AML-193 (cell line): ENCODE measurements around the gene SPRR2D.
"Not testable (repeated sequence)": the region's sequence is repeated elsewhere in the genome, so short reads cannot be mapped to it uniquely, and the experiment has no call there.

Experiments
- DNase-seq, 2 experiments: peaks; one replicate each; lab custom pipeline; 2025; lab: John Stamatoyannopoulos, UW

The SPRR2D gene

GRCh38 chr1:153040950-153041631, at the start of gene SPRR2D:
Gene SPRR2D (minus strand): TSS chr1:153041120. CDS start chr1:153040346, 774 bp downstream.
- no peak for DNase-seq

DNA sequence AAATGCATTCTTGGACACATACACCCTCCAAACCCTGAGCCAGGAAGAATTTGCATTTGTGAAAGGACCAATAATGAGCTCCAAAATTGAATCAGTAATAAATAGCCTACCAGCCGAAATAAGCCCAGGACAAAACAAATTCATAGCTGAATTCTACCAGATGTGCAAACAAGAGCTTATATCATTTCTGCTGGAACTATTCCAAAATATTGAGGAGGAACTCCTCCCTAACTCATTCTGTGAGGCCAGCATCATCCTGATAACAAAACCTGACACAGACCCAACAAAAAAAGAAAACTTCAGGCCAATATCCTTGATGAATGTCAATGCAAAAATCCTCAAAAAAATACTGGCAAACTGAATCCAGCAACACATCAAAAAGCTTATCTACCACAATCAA, 46.7 kb upstream of the SPRR2D start:
- no peak for DNase-seq

GRCh38 chr1:153081736-153082135, 40.8 kb upstream of the SPRR2D start:
- no peak for DNase-seq

DNA sequence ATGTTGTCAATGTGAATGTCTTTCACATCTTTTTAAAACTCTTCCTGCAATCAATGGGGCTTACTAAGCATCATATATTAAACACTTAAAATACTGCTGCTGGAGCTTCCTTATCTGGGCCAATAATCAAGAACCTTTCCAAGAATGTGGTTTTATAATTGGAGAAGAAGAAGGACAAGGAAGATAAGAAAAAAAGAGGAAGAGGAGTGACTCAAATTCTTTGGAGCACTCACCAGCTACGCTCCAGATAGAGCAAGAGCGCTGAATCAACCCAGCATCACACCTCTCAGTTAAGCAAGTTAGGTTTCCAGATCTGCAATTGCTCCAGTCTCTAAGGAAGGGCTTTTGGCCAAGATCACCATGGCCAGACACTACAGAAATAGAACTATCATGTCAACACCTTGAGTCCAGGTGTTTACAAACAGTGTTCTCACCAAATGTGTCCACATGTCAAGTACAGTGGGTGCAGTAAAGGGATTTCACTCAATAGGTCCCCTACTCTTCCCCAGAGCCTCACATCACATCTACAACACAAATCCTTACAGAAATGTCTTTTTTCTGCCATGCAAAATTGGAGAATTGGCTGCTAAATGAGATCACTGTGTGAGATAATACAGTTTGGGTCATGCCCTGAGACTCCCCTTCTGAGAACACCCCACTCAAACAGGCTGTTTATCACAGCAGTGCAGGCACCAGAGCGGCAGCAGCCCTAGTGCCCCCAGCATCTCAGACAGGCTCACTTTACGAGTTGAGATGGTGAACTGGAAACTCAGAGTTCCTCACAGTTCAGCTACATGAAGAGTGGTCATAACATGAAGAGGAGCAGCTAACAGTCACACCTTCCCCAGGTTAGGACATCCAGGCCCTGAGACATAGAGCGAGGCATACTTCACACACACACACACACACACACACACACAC, 32.1 kb upstream of the SPRR2D start:
- no peak for DNase-seq

- no peak for DNase-seq
Measured at GRCh38 chr1:153071511-153071910, 30.6 kb upstream of the SPRR2D start, which contains the start of gene SPRR2B. Gene SPRR2B (minus strand): TSS chr1:153071611. CDS start chr1:153070839, 772 bp downstream.

DNA sequence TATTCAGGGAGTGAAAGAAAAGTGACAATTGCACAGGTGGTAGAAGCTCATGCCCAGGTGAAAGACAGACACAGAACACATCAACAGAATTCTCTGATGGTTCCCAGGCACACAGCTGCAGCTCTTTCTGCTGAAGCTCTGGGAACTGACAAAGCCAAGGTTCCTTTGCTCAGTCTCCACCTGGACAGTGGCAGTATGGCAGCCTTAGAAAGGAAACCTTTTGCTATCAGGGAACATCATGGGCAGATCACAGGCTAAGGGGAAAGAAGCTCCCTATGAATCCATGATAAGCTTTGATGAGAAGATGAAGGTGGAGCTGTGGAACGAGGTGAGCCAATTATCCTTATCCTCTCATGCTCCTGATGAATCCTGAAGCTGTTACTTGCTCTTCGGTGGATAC, 29.3 kb upstream of the SPRR2D start:
- DNase-seq = no peak

- no peak for DNase-seq
Measured at GRCh38 chr1:153058826-153059784, 18.2 kb upstream of the SPRR2D start.

DNA sequence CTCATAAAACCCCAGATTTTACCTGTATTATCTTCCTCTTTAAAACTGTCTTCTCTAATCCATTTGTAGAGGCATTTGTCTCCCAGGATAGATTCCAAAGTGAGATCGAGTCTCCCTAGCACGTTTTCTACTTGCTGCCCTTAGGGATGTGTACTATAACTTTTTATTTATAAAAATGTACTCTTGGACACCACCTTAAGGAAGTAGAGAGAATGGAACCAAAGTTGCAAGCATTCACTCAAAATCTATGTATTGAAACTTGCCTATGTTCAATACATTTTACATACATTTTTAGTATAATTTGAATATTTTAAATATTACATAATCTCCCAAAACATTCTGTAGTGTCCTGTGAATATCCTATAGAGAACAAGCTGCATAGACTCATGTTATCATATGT, 17.2 kb upstream of the SPRR2D start:
- DNase-seq = no peak

- no peak for DNase-seq
Measured at GRCh38 chr1:153057375-153057774, 16.5 kb upstream of the SPRR2D start, which contains the start of gene SPRR2A. Gene SPRR2A (minus strand): TSS chr1:153057512. CDS start chr1:153056735, 777 bp downstream.

GRCh38 chr1:153056111-153056510, 15.2 kb upstream of the SPRR2D start:
- not testable (repeated sequence) for DNase-seq

- no peak for DNase-seq
Measured at GRCh38 chr1:153049211-153049610, 8.3 kb upstream of the SPRR2D start.

DNA sequence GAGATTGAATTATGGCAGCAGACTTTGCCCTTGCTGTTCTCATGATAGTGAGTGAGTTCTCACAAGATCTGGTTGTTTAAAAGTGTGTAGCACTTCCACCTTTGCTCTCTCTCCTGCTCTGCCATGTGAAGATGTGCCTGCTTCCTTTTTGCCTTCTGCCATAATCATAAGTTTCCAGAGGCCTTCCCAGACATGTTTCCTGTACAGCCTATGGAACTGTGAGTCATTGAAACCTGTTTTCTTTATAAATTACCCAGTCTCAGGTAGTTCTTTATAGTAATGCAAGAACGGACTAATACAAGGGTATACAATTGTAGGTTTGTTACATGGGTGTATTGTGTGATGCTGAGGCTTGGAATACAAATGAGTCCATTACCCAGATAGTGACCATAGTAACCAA, 5.7 kb downstream of the SPRR2D start:
- no peak for DNase-seq

- no peak for DNase-seq
Measured at GRCh38 chr1:153032677-153033308, 8.1 kb downstream of the SPRR2D start.

GRCh38 chr1:153032073-153032472, 8.8 kb downstream of the SPRR2D start:
- DNase-seq = no peak

DNA sequence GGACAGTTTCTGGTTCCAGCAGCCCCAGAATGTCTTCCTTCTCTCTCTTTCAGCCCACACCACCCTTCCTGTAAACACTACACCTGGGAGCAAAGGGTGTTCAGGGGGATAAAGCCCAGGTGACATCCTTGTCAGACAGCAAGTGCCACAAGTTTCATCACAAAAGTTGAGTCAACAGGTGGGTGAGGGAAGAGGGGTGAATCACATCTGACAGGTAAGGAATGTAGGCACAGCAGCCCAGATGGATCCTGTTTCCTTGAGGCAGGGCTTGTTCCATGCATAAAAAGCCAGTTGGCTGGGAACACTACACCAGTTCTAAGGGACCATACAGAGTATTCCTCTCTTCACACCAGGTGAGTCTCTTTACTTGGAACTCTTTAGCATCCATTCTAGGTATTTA, 10.0 kb downstream of the SPRR2D start, which contains the start of gene SPRR1B:
SPRR1B (plus strand) TSS at position 309 of the 400 bp plus-strand sequence. CDS start 1,143 bp downstream, outside the sequence.
- DNase-seq = no peak

- DNase-seq = no peak
Measured at GRCh38 chr1:153028766-153029165, 12.2 kb downstream of the SPRR2D start.

GRCh38 chr1:153025797-153026196, 15.1 kb downstream of the SPRR2D start:
- DNase-seq = no peak

- no peak for DNase-seq
Measured at GRCh38 chr1:153024413-153024812, 16.5 kb downstream of the SPRR2D start.

DNA sequence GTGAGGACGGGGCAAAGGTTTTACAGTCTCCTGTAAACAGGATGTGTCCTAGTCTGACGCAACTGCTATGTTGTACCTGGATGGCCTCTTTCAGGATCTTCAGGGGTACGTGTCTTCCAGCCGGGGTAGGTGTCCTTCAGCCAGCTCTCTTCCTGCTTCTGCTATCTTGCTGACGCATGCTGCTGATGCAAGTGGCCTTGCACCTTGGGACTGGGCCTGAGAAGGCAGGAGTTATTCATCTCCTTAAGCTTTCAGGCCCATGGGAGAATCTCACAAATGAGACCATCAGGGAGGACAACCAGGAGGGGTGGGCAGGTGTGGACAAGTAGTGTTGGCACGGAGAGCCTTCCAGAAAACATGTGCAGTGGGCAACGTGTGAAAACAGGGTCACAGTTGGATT, 17.8 kb downstream of the SPRR2D start:
- no peak for DNase-seq

- not testable (repeated sequence) for DNase-seq
Measured at GRCh38 chr1:153022340-153022739, 18.6 kb downstream of the SPRR2D start.

- DNase-seq = not testable (repeated sequence)
Measured at GRCh38 chr1:153021829-153022228, 19.1 kb downstream of the SPRR2D start.
